B cell (primary cell): ENCODE measurements around the gene HTR1B.

Experiments
- EZH2 ChIP-seq: IDR thresholded peaks from 2 replicates; pipeline ENCODE4 v1.6.1; 2012; ENCODE audit warnings: borderline replicate concordance, low read depth, mild to moderate bottlenecking, moderate library complexity, low read length; ENCODE audit not compliant: insufficient read depth, poor library complexity, severe bottlenecking
- TF ChIP-seq, protein P1 (sequence below): fragments of 200-600 bp; IDR thresholded peaks from one replicate; pipeline ENCODE4 v1.8.0; 2022; ENCODE audit warnings: antibody characterized with exemption, mild to moderate bottlenecking

DNA sequence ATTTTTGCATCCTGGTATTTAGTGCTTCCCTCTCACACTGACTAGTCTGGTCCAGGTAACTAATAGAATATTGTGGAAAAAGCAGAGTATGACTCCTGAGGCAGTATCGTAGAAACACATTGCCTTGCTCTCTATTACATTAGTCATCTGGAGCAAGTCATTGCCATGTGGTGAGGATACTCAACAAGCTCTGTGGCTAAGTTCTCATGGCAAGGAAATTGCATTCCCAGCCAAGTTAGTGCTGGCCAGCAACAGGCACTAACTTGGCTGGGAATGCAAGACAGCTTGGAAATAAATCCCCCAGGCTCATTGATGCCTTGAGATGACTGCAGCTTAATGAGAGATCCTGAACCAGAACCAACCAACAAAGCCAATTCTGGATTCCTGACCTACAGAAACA, 39.7 kb upstream of the HTR1B start:
- TF ChIP-seq, protein P1, sequence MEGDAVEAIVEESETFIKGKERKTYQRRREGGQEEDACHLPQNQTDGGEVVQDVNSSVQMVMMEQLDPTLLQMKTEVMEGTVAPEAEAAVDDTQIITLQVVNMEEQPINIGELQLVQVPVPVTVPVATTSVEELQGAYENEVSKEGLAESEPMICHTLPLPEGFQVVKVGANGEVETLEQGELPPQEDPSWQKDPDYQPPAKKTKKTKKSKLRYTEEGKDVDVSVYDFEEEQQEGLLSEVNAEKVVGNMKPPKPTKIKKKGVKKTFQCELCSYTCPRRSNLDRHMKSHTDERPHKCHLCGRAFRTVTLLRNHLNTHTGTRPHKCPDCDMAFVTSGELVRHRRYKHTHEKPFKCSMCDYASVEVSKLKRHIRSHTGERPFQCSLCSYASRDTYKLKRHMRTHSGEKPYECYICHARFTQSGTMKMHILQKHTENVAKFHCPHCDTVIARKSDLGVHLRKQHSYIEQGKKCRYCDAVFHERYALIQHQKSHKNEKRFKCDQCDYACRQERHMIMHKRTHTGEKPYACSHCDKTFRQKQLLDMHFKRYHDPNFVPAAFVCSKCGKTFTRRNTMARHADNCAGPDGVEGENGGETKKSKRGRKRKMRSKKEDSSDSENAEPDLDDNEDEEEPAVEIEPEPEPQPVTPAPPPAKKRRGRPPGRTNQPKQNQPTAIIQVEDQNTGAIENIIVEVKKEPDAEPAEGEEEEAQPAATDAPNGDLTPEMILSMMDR = no peak
- TF ChIP-seq EZH2 = no peak
